ENCODE measurements around the gene ASIC4. TPM values are rescaled to one million over a fixed set of nuclear protein-coding genes. Genes with fewer than 3 reads are reported as not detected.
A peak's percentile ranks its signal among the peaks of the same experiment; 100 is the strongest.

The ASIC4 gene
- total RNA-seq, 8 experiments from 2014 or later: 0.31 to 83.2 (median 19.4) TPM

DNA sequence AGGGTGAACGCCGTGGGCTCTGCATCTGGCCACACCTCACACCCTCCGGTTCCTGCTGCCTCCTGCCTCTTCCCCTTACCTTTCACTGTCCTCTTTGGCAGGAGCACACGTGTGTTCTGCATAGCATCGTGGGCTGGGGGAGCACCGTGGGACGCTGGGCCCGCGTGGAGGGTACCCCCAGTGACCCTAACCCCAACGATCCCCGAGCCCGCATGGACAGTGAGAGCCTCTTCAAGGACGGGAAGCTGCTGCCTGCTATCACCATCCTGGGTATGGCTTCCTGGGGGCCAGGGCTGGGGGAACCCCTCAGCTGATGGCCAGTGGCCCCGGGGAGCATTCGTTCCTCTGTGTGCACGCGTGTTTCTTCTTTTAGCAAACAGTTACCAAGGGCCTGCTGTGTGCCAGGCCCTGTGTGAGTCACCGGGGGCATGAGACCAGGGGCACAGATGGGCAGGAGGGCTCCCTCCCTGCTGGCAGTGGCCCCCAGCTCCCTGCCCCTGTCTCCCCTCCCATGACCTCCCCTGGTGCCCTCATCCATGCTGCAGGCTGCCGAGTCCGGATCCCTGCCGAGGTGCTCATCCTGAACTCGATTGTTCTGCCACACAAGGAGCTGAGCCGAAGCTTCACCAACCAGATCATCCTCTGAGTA lies 8.0 kb upstream of the ASIC4 start:
- WGBS, 10 experiments: no CpG with 5 or more reads among the region's 23 CpGs
- H3K27ac ChIP-seq: peak overlapping the region; percentile 87 to 88
- in situ Hi-C loops (cut with MboI; ENCODE audit: low pct_unique_long_range_greater_than_20kb in 2 of 9, low sequenced_read_pairs in 9 of 9, unreplicated experiment in 9 of 9): loop anchor here in 1 of 9 experiments (25.0 kb wide), 1 partner anchor 94 kb away; the partner anchor contains the start of gene DES
- no peak overlapping the region for H3K4me3 ChIP-seq
- no peak for ATAC-seq (replicated peaks in 6 of 8)
- H3K4me1 ChIP-seq (replicated peaks in 1 of 2): peaks cover 58 to 68% of the 10 kb centered on the region in 2 donors

DNA sequence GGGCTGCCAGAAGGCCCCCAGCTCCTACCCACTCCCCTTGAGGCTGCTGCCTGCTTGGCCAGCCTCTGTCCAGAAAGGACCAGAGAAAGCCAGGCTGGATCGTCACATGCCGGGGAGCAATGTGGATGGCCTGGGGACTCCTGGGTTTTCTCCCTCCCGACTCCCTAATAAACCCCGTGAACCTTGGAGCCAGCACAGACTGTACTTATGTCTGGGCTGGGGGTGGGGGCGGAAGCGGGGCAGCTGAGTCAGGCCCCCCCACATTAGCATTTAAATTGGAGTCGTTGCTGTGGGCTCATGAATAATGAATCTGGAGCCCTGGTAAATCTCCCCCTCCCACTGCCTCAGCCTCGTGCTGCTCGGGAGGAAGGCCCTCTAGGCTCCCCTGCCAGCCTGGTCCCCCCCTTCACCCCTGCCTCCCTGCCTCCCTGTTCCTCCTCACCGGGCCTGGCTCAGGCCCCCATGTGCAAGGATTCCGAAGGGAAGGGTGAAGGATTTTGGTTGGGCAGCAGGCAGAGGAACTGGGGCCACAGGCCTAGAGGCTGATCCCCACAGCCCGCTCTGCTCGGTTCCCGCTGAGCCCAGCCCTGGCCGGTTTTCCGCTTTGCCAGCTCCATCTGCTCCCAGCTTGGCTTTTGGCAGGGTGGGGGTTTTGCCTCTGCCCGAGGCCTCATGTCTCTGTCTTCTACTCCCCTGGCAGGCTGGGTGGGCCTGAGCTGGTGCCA lies 7.3 kb upstream of the ASIC4 start:
- in situ Hi-C loops (cut with MboI; ENCODE audit: low pct_unique_long_range_greater_than_20kb in 2 of 9, low sequenced_read_pairs in 9 of 9, unreplicated experiment in 9 of 9): loop anchor here in 1 of 9 experiments (25.0 kb wide), 1 partner anchor 95 kb away; the partner anchor contains the start of gene DES
- Histone ChIP-seq H3K4me1 (replicated peaks in 1 of 2) (peaks cover 64 to 73% of the 10 kb centered on the region in 2 donors), H3K4me3 (no peak overlapping the region), H3K27ac (peak overlapping the region; percentile 87 to 88)
- ATAC-seq (replicated peaks in 6 of 8): peak in 6 of 8 experiments; percentile 3 to 43 (median 22)
- WGBS, 10 experiments: 0 to 20% (median 0%) methylated on average over 1 to 2 of the region's 17 CpGs; no CpG with 5 or more reads in 7 of the 10 experiments

DNA sequence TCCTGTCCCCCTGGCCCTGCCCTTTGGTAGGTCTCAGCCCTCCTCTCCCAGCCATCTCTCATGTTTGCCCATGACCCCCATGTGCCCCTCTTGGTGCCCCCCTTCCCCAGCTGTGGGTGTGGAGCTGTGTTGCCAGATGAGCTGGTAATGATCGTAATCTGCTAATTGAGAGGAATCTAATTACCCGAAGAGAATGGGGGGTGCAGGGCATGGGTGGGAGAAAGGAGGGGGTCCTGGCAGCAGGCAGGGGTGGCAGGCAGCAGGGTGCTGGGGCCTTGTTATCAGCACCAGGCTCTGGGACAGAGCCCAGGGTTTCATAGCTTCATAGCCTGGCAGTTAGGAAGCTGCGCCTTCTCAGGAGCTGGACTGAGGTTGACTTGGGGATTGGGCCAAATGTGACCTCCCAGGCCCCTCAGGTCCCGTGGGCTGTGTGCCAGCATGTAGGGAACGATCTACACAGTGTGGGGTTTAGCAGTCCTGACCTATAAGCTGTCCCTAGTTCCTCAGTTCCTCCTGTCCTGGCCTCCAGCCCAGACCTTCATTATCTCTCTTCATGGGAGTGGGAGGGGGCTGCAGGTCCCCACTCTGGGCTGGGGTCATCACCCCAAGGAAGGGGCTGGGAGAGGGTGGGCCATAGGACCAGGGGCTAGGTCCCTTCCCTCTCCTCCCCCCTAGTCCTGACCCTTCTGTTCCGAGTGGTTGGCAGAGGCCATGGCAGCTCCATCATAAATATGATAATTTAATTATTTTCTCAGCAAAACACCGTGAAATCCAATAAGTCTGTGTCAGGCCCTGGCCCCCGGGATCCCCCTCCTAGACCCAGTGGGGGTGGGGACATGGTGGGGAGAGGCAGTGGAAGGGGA lies 6.5 kb upstream of the ASIC4 start:
- in situ Hi-C loops (cut with MboI; ENCODE audit: low pct_unique_long_range_greater_than_20kb in 2 of 9, low sequenced_read_pairs in 9 of 9, unreplicated experiment in 9 of 9): loop anchor here in 1 of 9 experiments (25.0 kb wide), 1 partner anchor 96 kb away; the partner anchor contains the start of gene DES
- H3K4me3 ChIP-seq: no peak overlapping the region
- no peak for ATAC-seq (replicated peaks in 6 of 8)
- 40 to 80% methylated on average over 1 of the region's 8 CpGs; no CpG with 5 or more reads in 8 of the 10 experiments for WGBS, 10 experiments
- peaks cover 67 to 73% of the 10 kb centered on the region in 2 donors for H3K4me1 ChIP-seq (replicated peaks in 1 of 2)
- peak overlapping the region; percentile 87 to 88 for H3K27ac ChIP-seq

DNA sequence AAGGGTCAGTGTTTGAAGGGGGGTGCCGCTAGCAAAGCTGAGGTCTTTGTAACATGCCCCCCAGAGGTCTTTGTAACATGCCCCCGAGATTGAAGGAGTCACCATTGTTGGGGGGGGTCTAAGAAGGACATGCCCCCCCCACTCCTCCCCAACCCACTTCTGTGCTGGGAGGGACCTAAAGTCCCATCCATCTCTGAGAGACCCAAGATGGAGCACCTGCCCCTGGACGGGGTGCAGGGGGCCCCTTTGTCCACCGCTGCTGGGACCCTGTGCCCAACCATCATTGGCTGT lies 5.9 kb upstream of the ASIC4 start:
- no peak for ATAC-seq (replicated peaks in 6 of 8)
- peaks cover 73 to 77% of the 10 kb centered on the region in 2 donors for H3K4me1 ChIP-seq (replicated peaks in 1 of 2)
- WGBS, 10 experiments: no CpG with 5 or more reads among the region's 4 CpGs
- H3K27ac ChIP-seq: peak overlapping the region; percentile 6 to 88
- no peak overlapping the region for H3K4me3 ChIP-seq
- in situ Hi-C loops (cut with MboI; ENCODE audit: low pct_unique_long_range_greater_than_20kb in 2 of 9, low sequenced_read_pairs in 9 of 9, unreplicated experiment in 9 of 9): loop anchor here in 1 of 9 experiments (25.0 kb wide), 1 partner anchor 96 kb away; the partner anchor contains the start of gene DES

DNA sequence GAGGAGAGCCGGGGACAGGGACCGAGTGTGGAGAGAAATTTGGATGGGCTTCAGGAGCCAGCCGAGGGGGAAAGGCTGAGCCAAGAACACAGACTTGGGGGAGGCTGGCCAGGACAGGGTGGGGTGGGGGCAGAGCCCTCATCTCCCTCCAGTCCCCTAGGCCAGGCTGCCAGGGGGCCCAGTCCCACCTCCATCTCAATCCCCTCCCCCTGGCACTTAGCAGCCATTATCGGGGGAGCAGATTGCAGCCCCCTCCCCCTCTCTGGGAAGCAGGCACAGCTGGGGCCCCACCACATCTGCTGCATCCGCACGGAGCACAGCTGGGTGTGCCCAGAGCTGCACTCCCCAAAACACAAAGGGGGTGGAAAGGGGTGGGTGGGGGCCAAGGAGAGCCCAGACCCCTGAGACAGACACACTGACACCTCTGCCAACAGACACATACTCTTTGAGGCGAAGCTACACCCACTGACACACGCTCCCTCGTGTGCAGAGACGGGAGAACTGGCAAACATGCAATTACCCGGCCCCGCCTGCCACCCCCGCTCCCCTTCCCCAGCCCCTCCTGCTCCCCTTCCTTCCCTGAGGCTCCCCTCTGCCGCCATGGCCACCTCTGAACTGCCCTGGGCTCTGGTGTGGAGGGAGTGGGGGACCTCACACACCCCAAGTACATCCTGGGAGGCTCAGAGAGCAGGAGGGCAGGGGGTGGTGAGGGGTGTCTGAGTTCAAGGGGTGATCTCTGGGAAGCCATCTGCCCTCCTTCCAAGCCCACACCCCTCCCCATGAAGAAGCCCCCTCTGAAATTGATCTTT lies 5.1 kb upstream of the ASIC4 start:
- in situ Hi-C loops (cut with MboI; ENCODE audit: low pct_unique_long_range_greater_than_20kb in 2 of 9, low sequenced_read_pairs in 9 of 9, unreplicated experiment in 9 of 9): loop anchor here in 1 of 9 experiments (25.0 kb wide), 1 partner anchor 97 kb away; the partner anchor contains the start of gene DES
- peaks cover 81% of the 10 kb centered on the region in 2 donors for H3K4me1 ChIP-seq (replicated peaks in 1 of 2)

DNA sequence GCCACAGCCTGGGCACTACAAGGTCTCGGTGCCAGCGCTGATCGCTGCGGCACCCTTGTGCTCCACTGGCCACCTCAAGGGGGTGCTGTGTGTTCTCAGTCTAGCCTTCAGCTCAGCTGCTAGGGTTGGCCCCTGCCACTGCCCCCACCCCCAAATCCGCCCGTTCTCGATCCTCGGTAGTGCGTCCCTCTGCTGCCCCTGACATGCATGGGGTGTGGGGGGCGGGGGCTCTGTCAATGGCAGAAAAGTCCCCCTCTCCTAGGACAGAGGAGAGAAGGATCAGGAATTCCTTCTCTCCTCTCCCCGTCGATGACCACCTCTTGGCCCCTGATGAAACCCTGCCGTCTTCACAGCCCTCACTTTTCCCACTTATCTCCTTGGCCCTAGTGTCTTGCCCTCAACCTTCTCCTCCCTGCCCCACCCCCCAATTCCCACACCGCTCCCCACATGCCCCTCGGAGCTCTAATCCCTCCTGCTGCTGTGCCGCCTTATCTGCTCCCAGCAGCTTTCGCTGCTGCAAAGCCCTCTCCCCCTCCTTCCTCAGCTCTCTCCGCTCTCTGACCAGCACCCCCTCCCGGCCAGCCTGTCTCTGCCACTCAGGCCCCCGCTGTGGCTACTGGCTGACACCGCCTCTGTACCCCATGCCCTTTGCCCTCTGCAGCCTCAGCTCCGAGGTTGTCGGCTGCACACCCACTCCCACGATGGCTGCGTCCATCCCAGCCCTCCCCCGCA lies 4.3 kb upstream of the ASIC4 start:
- peaks cover 88% of the 10 kb centered on the region in 2 donors for H3K4me1 ChIP-seq (replicated peaks in 1 of 2)
- peak overlapping the region; percentile 85 to 88 for H3K27ac ChIP-seq
- peak; percentile 37 to 89 (median 53) for ATAC-seq (replicated peaks in 6 of 8)
- H3K4me3 ChIP-seq: peak overlapping the region in 3 of 5 donors; percentile 2 to 7 (median 5)
- WGBS, 10 experiments: 0 to 60% methylated on average over 1 of the region's 26 CpGs; no CpG with 5 or more reads in 8 of the 10 experiments
- in situ Hi-C loops (cut with MboI; ENCODE audit: low pct_unique_long_range_greater_than_20kb in 2 of 9, low sequenced_read_pairs in 9 of 9, unreplicated experiment in 9 of 9): loop anchor here in 1 of 9 experiments (25.0 kb wide), 1 partner anchor 98 kb away; the partner anchor contains the start of gene DES

More for the DNA sequence above, 5.1 kb upstream of the ASIC4 start:
- ATAC-seq (replicated peaks in 6 of 8): peak in 3 of 8 experiments; percentile 23 to 31 (median 29)
- no peak overlapping the region for H3K4me3 ChIP-seq
- H3K27ac ChIP-seq: peak overlapping the region; percentile 85 to 88
- WGBS, 10 experiments: 7% methylated on average over 3 of the region's 14 CpGs; no CpG with 5 or more reads in 9 of the 10 experiments

DNA sequence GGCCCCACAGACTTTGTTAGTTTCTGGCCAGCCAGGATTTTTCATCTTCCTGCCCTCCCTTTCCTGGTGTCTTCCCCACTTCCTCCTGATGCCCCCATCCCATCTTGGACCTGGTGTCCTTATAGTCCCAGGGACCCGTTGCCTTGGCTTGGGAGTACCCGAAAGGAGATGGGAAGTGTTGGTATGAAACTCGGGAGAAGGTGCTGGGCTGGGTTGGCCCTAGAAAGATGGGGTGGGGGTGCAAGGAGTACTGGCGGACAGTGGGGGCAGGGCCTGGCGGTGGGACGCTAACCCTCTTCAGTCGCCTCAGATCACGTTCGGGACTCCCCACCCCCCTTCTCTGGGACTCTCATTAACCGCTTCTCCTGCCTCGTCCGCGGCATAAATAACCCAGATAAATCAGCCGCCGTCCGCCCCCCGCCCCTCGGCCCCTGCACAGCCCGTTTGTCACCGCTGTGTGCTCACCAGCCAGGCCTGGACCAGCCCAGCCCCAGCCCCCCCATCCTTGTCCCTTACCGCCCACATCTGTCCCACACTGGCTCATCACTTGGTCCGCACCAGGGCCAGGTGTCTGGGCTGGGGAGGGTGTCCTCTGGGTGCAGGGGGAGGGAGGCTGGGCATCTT lies 3.7 kb upstream of the ASIC4 start:
- H3K4me3 ChIP-seq: peak overlapping the region in 2 of 5 donors; percentile 0 to 5
- H3K4me1 ChIP-seq (replicated peaks in 1 of 2): peaks cover 95% of the 10 kb centered on the region in 2 donors
- H3K27ac ChIP-seq: peak overlapping the region; percentile 85 to 89
- ATAC-seq (replicated peaks in 6 of 8): peak in 5 of 8 experiments; percentile 41 to 65 (median 54)
- WGBS, 10 experiments: no CpG with 5 or more reads among the region's 22 CpGs
- in situ Hi-C loops (cut with MboI; ENCODE audit: low pct_unique_long_range_greater_than_20kb in 2 of 9, low sequenced_read_pairs in 9 of 9, unreplicated experiment in 9 of 9): loop anchor here in 1 of 9 experiments (25.0 kb wide), 1 partner anchor 98 kb away; the partner anchor contains the start of gene DES

DNA sequence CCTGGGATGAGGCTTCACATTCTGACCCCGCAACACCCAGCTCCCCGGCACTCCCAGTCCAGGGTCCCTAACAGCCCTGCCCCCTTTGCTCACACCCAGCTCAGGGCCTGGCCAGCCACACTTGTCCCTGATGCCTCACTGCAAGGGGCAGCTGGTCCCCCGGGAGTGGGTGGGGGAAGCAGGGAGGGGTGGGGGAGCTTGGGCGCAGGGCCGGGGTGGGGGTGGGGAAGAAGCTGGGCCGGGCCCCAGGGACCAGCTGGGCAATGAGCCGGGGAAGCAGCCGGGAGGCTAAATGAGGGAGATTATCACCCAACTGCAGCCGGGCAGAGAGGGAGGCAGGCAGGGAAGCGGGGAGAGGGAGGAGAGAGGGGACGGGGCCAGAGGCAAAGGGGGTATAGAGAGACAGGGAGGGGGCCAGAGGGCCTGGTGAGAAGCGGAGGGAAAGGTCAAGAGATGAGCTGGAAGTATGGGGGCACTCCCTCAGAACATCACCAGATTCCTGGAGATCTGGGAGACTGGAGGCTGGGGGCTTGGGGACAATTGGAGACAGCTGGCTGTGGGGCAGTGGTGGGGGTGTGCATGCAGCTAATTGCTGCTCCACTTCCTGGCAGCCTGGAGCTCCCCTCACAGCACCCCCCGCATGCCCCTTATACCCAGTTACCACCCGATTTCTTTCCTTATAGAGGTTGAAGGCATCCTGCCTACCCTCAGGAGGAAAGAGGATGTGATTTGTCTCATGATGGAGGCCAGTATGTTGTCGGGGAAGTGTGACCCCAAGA lies 2.5 kb upstream of the ASIC4 start:
- peak overlapping the region; percentile 84 to 89 for H3K27ac ChIP-seq
- whole genome bisulfite sequencing, 10 experiments: 17 to 100% (median 57%) methylated on average over 1 to 2 of the region's 15 CpGs; no CpG with 5 or more reads in 4 of the 10 experiments
- no peak for ATAC-seq (replicated peaks in 6 of 8)
- H3K4me1 ChIP-seq (replicated peaks in 1 of 2): peaks cover 98 to 100% of the 10 kb centered on the region in 2 donors
- in situ Hi-C loops (cut with MboI; ENCODE audit: low pct_unique_long_range_greater_than_20kb in 2 of 9, low sequenced_read_pairs in 9 of 9, unreplicated experiment in 9 of 9): loop anchor here in 1 of 9 experiments (25.0 kb wide), 1 partner anchor 99 kb away; the partner anchor contains the start of gene DES
- no peak overlapping the region for H3K4me3 ChIP-seq

DNA sequence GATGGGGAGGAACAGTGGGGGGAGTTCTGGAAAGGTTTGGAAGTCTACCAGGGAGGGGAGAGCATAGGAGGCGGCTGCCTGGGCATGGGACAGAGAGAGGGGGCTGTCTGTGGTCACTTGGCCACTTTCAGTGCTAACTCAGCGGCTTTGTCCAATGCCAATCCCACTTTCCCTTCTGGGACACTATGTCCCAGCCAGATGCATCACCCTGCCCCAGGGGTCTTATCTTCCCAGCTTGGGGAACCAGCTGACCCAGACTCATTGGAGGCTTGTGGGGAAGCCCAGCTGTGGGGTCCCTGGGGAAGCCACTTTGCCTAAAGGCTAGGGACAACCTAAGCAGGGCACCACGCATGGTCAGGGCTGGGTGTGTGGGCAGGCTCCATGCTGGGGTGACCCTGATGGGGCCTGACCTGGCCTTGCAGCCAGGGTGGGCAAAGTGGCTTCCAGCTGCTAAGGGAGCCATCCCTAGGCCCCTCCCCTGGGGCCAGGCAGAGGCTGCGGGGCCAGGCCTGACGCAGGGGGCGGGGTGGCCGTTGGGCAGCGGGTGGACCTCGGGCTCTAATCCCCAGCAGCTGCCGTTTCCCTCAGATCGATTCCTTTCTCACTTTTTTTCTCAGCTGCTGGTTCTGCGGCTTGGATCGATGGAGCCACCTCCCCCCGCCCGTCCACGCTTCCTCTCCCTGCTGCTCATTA lies 1.6 kb upstream of the ASIC4 start:
- no peak overlapping the region for H3K4me3 ChIP-seq
- H3K4me1 ChIP-seq (replicated peaks in 1 of 2): peaks cover 98% of the 10 kb centered on the region in 2 donors
- WGBS, 10 experiments: 53 to 83% (median 80%) methylated on average over 1 to 2 of the region's 16 CpGs; no CpG with 5 or more reads in 5 of the 10 experiments
- peak overlapping the region; percentile 84 to 89 for H3K27ac ChIP-seq
- peak in 2 of 8 experiments; percentile 6 to 10 for ATAC-seq (replicated peaks in 6 of 8)
- in situ Hi-C loops (cut with MboI; ENCODE audit: low pct_unique_long_range_greater_than_20kb in 2 of 9, low sequenced_read_pairs in 9 of 9, unreplicated experiment in 9 of 9): loop anchor here in 1 of 9 experiments (25.0 kb wide), 1 partner anchor 100 kb away; the partner anchor contains the start of gene DES

DNA sequence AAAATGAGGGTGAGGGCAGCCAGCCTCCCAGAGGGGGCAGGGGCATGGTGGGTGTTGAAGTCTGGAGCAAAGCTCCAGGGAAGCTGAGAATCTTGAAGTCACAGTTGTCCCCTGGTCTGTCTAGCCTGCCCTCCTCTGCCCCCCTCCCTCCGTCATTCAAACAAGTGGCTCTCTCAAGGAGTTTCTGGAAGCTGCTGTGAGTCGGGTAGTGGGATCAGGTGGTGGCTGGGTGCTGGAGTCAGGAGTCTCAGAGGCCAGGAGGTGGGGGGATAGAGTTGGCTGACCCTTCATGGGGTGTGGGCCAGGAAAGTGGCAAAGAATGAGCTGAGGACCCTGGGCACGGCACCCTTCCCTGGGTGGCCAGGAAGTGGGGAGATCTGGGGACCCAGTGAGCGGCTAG lies 495 bp upstream of the ASIC4 start:
- 20 to 80% methylated on average over 1 of the region's 4 CpGs; no CpG with 5 or more reads in 8 of the 10 experiments for WGBS, 10 experiments
- ATAC-seq (replicated peaks in 6 of 8): peak in 5 of 8 experiments; percentile 0 to 21 (median 6)
- Histone ChIP-seq H3K4me1 (replicated peaks in 1 of 2) (peaks cover 96 to 97% of the 10 kb centered on the region in 2 donors), H3K4me3 (peak overlapping the region in 4 of 5 donors; percentile 2 to 19 (median 14)), H3K27ac (peak overlapping the region; percentile 84 to 89)
- in situ Hi-C loops (cut with MboI; ENCODE audit: low pct_unique_long_range_greater_than_20kb in 2 of 9, low sequenced_read_pairs in 9 of 9, unreplicated experiment in 9 of 9): loop anchor here in 1 of 9 experiments (25.0 kb wide), 1 partner anchor 101 kb away; the partner anchor contains the start of gene DES

Measured in motor neuron (in vitro differentiated cells).